ENCODE results near the gene STAT2. TPM values are rescaled to one million over a fixed set of nuclear protein-coding genes. Genes with fewer than 3 reads are reported as not detected.

The STAT2 gene
- total and polyA plus RNA-seq, 9 of the 15 experiments (the other 6 are each of a cell fraction or from before 2014, with no cell fraction given): 15.5 to 46.9 (median 40.1) TPM

DNA sequence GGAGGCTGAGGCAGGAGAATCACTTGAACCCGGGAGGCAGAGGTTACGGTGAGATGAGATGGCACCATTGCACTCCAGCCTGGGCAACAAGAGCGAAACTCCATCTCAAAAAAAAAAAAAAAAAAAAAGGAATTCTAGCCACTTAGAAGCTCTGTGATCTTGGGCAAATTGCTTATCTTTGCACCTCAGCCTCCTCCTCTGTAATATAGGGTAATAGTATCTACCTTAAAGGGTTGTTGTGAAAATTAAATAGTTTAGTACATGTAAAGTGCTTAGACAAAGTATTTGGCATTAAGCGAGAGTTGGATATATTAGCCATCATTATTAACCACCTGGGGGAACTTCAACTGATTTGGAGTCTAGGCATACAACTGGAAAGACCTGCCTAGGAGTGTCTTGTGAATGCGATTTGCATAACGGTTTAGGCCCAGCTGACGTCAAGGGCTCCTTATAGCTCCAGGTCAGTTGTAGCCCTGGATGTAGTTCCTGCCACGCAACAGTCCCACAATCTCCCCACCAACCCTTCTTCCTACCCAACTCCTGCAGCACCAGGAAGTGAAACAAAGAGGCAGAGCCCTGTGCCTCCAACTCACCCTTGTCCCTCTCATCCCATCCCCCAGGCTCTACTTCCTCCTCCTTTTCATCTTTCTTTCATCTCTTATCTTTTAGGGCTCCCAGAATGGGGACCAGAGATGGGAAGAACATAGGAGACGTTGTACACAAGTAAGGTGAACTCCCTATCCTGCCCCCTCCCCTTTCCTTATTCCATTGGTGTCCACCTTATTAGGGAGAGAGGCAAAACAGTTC lies 23.3 kb downstream of the STAT2 start (continued):
- TF ChIP-seq ZNF717 (CRISPR knock-in tag; IDR thresholded peaks at IDR 0.05): no peak
- TF ChIP-seq PML (IDR thresholded peaks at IDR 0.05; ENCODE audit: low read length): peak; percentile 12; the same call in 1 of the 2 replicates
- TF ChIP-seq MTA3 (IDR thresholded peaks at IDR 0.05; ENCODE audit: borderline replicate concordance): peak; percentile 92
- TF ChIP-seq, protein P1, sequence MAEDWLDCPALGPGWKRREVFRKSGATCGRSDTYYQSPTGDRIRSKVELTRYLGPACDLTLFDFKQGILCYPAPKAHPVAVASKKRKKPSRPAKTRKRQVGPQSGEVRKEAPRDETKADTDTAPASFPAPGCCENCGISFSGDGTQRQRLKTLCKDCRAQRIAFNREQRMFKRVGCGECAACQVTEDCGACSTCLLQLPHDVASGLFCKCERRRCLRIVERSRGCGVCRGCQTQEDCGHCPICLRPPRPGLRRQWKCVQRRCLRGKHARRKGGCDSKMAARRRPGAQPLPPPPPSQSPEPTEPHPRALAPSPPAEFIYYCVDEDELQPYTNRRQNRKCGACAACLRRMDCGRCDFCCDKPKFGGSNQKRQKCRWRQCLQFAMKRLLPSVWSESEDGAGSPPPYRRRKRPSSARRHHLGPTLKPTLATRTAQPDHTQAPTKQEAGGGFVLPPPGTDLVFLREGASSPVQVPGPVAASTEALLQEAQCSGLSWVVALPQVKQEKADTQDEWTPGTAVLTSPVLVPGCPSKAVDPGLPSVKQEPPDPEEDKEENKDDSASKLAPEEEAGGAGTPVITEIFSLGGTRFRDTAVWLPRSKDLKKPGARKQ (CRISPR knock-in tag; IDR thresholded peaks at IDR 0.05): no peak
- TF ChIP-seq MYNN (IDR thresholded peaks at IDR 0.05): 0 out of 2 replicates have a peak, but pooled peaks have one; percentile 13
- no peak for TF ChIP-seq MYNN (CRISPR knock-in tag; IDR thresholded peaks at IDR 0.05)
- 0 out of 2 replicates have a peak, but pooled peaks have one; percentile 16 for TF ChIP-seq RFX1 (IDR thresholded peaks at IDR 0.05)
- peak; percentile 69; the same call in 1 of the 2 replicates for TF ChIP-seq CXXC5 (CRISPR knock-in tag; IDR thresholded peaks at IDR 0.05)
- TF ChIP-seq, protein P2, sequence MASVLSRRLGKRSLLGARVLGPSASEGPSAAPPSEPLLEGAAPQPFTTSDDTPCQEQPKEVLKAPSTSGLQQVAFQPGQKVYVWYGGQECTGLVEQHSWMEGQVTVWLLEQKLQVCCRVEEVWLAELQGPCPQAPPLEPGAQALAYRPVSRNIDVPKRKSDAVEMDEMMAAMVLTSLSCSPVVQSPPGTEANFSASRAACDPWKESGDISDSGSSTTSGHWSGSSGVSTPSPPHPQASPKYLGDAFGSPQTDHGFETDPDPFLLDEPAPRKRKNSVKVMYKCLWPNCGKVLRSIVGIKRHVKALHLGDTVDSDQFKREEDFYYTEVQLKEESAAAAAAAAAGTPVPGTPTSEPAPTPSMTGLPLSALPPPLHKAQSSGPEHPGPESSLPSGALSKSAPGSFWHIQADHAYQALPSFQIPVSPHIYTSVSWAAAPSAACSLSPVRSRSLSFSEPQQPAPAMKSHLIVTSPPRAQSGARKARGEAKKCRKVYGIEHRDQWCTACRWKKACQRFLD (CRISPR knock-in tag; IDR thresholded peaks at IDR 0.05): no peak
- TF ChIP-seq, protein P3, sequence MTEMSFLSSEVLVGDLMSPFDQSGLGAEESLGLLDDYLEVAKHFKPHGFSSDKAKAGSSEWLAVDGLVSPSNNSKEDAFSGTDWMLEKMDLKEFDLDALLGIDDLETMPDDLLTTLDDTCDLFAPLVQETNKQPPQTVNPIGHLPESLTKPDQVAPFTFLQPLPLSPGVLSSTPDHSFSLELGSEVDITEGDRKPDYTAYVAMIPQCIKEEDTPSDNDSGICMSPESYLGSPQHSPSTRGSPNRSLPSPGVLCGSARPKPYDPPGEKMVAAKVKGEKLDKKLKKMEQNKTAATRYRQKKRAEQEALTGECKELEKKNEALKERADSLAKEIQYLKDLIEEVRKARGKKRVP (CRISPR knock-in tag; IDR thresholded peaks at IDR 0.05): no peak
- TF ChIP-seq, protein P4, sequence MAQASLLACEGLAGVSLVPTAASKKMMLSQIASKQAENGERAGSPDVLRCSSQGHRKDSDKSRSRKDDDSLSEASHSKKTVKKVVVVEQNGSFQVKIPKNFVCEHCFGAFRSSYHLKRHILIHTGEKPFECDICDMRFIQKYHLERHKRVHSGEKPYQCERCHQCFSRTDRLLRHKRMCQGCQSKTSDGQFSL (CRISPR knock-in tag; IDR thresholded peaks at IDR 0.05): no peak
- TF ChIP-seq, protein P4 (tag; IDR thresholded peaks at IDR 0.05): no peak
- no peak for TF ChIP-seq ZSCAN32 (CRISPR knock-in tag; IDR thresholded peaks at IDR 0.05)
- peak; percentile 92 for TF ChIP-seq GABPA (tag; conservative IDR thresholded peaks at IDR 0.05; ENCODE audit: low read depth)
- TF ChIP-seq ZKSCAN3 (CRISPR knock-in tag; IDR thresholded peaks at IDR 0.05): no peak
- TF ChIP-seq TSC22D4 (tag; IDR thresholded peaks at IDR 0.05): no peak
- TF ChIP-seq PHF21A (IDR thresholded peaks at IDR 0.05; ENCODE audit: borderline replicate concordance, low read depth): no peak
- TF ChIP-seq BCL6 (CRISPR knock-in tag; IDR thresholded peaks at IDR 0.05): no peak
- TF ChIP-seq ZNF764 (CRISPR knock-in tag; IDR thresholded peaks at IDR 0.05; ENCODE audit: low read depth): no peak
- TF ChIP-seq, protein P5, sequence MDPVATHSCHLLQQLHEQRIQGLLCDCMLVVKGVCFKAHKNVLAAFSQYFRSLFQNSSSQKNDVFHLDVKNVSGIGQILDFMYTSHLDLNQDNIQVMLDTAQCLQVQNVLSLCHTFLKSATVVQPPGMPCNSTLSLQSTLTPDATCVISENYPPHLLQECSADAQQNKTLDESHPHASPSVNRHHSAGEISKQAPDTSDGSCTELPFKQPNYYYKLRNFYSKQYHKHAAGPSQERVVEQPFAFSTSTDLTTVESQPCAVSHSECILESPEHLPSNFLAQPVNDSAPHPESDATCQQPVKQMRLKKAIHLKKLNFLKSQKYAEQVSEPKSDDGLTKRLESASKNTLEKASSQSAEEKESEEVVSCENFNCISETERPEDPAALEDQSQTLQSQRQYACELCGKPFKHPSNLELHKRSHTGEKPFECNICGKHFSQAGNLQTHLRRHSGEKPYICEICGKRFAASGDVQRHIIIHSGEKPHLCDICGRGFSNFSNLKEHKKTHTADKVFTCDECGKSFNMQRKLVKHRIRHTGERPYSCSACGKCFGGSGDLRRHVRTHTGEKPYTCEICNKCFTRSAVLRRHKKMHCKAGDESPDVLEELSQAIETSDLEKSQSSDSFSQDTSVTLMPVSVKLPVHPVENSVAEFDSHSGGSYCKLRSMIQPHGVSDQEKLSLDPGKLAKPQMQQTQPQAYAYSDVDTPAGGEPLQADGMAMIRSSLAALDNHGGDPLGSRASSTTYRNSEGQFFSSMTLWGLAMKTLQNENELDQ (CRISPR knock-in tag; IDR thresholded peaks at IDR 0.05; ENCODE audit: borderline replicate concordance): no peak
- peak; percentile 77 for TF ChIP-seq ETV1 (tag; conservative IDR thresholded peaks at IDR 0.05; ENCODE audit: low read depth)
- no peak for TF ChIP-seq ZNF57 (CRISPR knock-in tag; IDR thresholded peaks at IDR 0.05)

Data from K562 (cell line).